Mucosa of gallbladder (tissue), 1 donor: Measurements from ENCODE around the gene TNFRSF8. TPM values are rescaled to one million over a fixed set of nuclear protein-coding genes. Genes with fewer than 3 reads are reported as not detected.
A peak's percentile ranks its signal among the peaks of the same experiment; 100 is the strongest.

Experiments
- DNase-seq: peaks from one replicate; pipeline ENCODE4 v3.0.0-alpha.2; 2020; ENCODE audit warnings: low spot score
- total RNA-seq: library from RNA; stranded (reverse); gene quantifications from one replicate; pipeline ENCODE4 v1.2.1, GENCODE V29; 2021
- donor health status: DM: no; HTN: no; CAD: no.

The TNFRSF8 gene
- total RNA-seq, 1 donor from 2014 or later: 2.3 TPM

- DNase-seq: no peak
These were observed 3.2 kb upstream of the TNFRSF8 start for GRCh38 chr1:12059722-12060464.

GRCh38 chr1:12060500-12060899 is 2.6 kb upstream of the TNFRSF8 start:
- DNase-seq: no peak

GRCh38 chr1:12064073-12064969 is 1.2 kb downstream of the TNFRSF8 start:
- no peak for DNase-seq

GRCh38 chr1:12065872-12066271 is 2.8 kb downstream of the TNFRSF8 start:
- no peak for DNase-seq

- no peak for DNase-seq
These were observed 5.1 kb downstream of the TNFRSF8 start for GRCh38 chr1:12067900-12068821.

GRCh38 chr1:12069623-12070244 is 6.6 kb downstream of the TNFRSF8 start:
- no peak for DNase-seq

- no peak for DNase-seq
These were observed 8.8 kb downstream of the TNFRSF8 start for GRCh38 chr1:12071892-12072291.

GRCh38 chr1:12072741-12073140 is 9.6 kb downstream of the TNFRSF8 start:
- DNase-seq: no peak

- DNase-seq: no peak
These were observed 10.7 kb downstream of the TNFRSF8 start for GRCh38 chr1:12073796-12074195.

GRCh38 chr1:12075195-12076114 is 12.4 kb downstream of the TNFRSF8 start:
- peak; percentile 41 for DNase-seq

- no peak for DNase-seq
These were observed 13.4 kb downstream of the TNFRSF8 start for GRCh38 chr1:12076425-12077005.

GRCh38 chr1:12078575-12078937 is 15.5 kb downstream of the TNFRSF8 start:
- no peak for DNase-seq

- DNase-seq: no peak
These were observed 16.1 kb downstream of the TNFRSF8 start for GRCh38 chr1:12078938-12079861.

- DNase-seq: no peak
These were observed 17.1 kb downstream of the TNFRSF8 start for GRCh38 chr1:12080156-12080555.

GRCh38 chr1:12080773-12081556 is 17.9 kb downstream of the TNFRSF8 start:
- no peak for DNase-seq

- DNase-seq: no peak
These were observed 18.7 kb downstream of the TNFRSF8 start for GRCh38 chr1:12081648-12082396.

- DNase-seq: no peak
These were observed 19.9 kb downstream of the TNFRSF8 start for GRCh38 chr1:12082988-12083387.
